SHP77 treated with DMSO at 0.1 percent for 48 hours (cell line): ENCODE results near the gene FBXO44.
A peak's percentile ranks its signal among the peaks of the same experiment; 100 is the strongest.

Experiments used
- DNase-seq: peaks from one replicate; lab custom pipeline; 2025; lab: John Stamatoyannopoulos, UW

FBXO44 gene

GRCh38 chr1:11659748-11660147 is 5.1 kb downstream of the FBXO44 start:
- DNase-seq: no peak

GRCh38 chr1:11661103-11661502 is 6.4 kb downstream of the FBXO44 start:
- DNase-seq: no peak

- DNase-seq: no peak
These were observed 9.8 kb downstream of the FBXO44 start for GRCh38 chr1:11664336-11665065.

GRCh38 chr1:11668516-11668915 is 13.8 kb downstream of the FBXO44 start:
- DNase-seq: no peak

- DNase-seq: no peak
These were observed 16.1 kb downstream of the FBXO44 start for GRCh38 chr1:11670747-11671146.

GRCh38 chr1:11671205-11671543 is 16.5 kb downstream of the FBXO44 start:
- DNase-seq: no peak

- no peak for DNase-seq
These were observed 17.0 kb downstream of the FBXO44 start for GRCh38 chr1:11671544-11672286.

GRCh38 chr1:11673089-11673769 is 18.6 kb downstream of the FBXO44 start:
- no peak for DNase-seq

- no peak for DNase-seq
These were observed 19.8 kb downstream of the FBXO44 start for GRCh38 chr1:11674488-11674887.

GRCh38 chr1:11675325-11675724 is 20.6 kb downstream of the FBXO44 start:
- no peak for DNase-seq

- no peak for DNase-seq
These were observed 21.9 kb downstream of the FBXO44 start for GRCh38 chr1:11676386-11677103.

GRCh38 chr1:11678442-11678841 is 23.8 kb downstream of the FBXO44 start:
- DNase-seq: no peak

GRCh38 chr1:11680270-11681070 is 25.8 kb downstream of the FBXO44 start:
- DNase-seq: no peak

GRCh38 chr1:11681071-11681771 is 26.5 kb downstream of the FBXO44 start, which contains the start of gene MAD2L2:
MAD2L2 (minus strand) TSS chr1:11681148; CDS start chr1:11680601, 547 bp downstream.
- peak; percentile 53 for DNase-seq

GRCh38 chr1:11682287-11682771 is 27.7 kb downstream of the FBXO44 start:
- no peak for DNase-seq

- no peak for DNase-seq
These were observed 28.1 kb downstream of the FBXO44 start for GRCh38 chr1:11682799-11683198.

- DNase-seq: no peak
These were observed 29.4 kb downstream of the FBXO44 start for GRCh38 chr1:11684070-11684469.

- no peak for DNase-seq
These were observed 30.6 kb downstream of the FBXO44 start for GRCh38 chr1:11685210-11685752.

GRCh38 chr1:11688506-11688905 is 33.8 kb downstream of the FBXO44 start:
- no peak for DNase-seq
